Kidney (tissue), 14 donors: ENCODE results near the gene ADAMTS15. TPM values are rescaled to one million over a fixed set of nuclear protein-coding genes. Genes with fewer than 3 reads are reported as not detected.
A peak's percentile ranks its signal among the peaks of the same experiment; 100 is the strongest.

ENCODE experiments used
- DNase-seq, 5 donors: peaks; one replicate each; pipeline ENCODE4 v3.0.0-alpha.2; 2013 to 2020
- FAIRE-seq: peaks from 2 replicates; lab custom pipeline; 2012; peaks lifted over from hg19 to GRCh38; lab: Jason Lieb, UNC
- H3K27ac ChIP-seq, 2 donors: one replicate each; pipeline ENCODE4 v1.7.0; 2013; ENCODE audit warnings: low read depth in 2 of 2, low read length in 2 of 2, inconsistent platforms in 1 of 2
- H3K27me3 ChIP-seq: one replicate; pipeline ENCODE4 v1.7.1; 2013; ENCODE audit warnings: low read length, inconsistent platforms; ENCODE audit not compliant: control insufficient read depth, insufficient read depth
- H3K36me3 ChIP-seq, 3 donors: one replicate each; pipeline versions ENCODE4 v1.7.0 to v1.7.1; 2013; ENCODE audit warnings: low read length in 3 of 3, control low read depth in 1 of 3, inconsistent platforms in 1 of 3; ENCODE audit not compliant: insufficient read depth in 3 of 3, control insufficient read depth in 2 of 3
- H3K4me1 ChIP-seq, 3 donors: one replicate each; pipeline versions ENCODE4 v1.7.0 to v1.7.1; 2013; ENCODE audit warnings: low read length in 3 of 3, inconsistent platforms in 1 of 3, low read depth in 1 of 3; ENCODE audit not compliant: control insufficient read depth in 2 of 3, insufficient read depth in 2 of 3
- H3K4me3 ChIP-seq, 3 donors: one replicate each; pipeline versions ENCODE4 v1.7.0 to v1.8.1; 2013; ENCODE audit warnings: low read length in 3 of 3, control low read depth in 1 of 3, inconsistent platforms in 1 of 3
- H3K9ac ChIP-seq, 3 donors: one replicate each; pipeline versions ENCODE4 v1.7.0 to v1.7.1; 2013; ENCODE audit warnings: low read length in 3 of 3, control low read depth in 1 of 3, inconsistent platforms in 1 of 3
- H3K9me3 ChIP-seq, 3 donors: one replicate each; pipeline versions ENCODE4 v1.7.0 to v1.7.1; 2013; ENCODE audit warnings: low read length in 3 of 3, control low read depth in 1 of 3, inconsistent platforms in 1 of 3; ENCODE audit not compliant: control insufficient read depth in 2 of 3, insufficient read depth in 1 of 3
- intact Hi-C: fragments of 100-400 bp; cut with DNase I; formaldehyde crosslinking; loops from one replicate; pipeline ENCODE4 v1.11.1; 2022
- polyA plus RNA-seq: library from polyadenylated mRNA; stranded (reverse); fragments of 350-450 nt; fragmentation: Illumina TruSeq; extraction: RNeasy Lipid Tissue Mini Kit (QIAGEN cat#74804); gene quantifications from one replicate; pipeline ENCODE4 v1.2.3, GENCODE V29; 2014; ENCODE audit warnings: low read depth, low replicate concordance; ENCODE audit not compliant: insufficient read depth
- total RNA-seq: library from RNA; stranded (reverse); fragmentation: NEBNext Ultra II Directional; extraction: Animal tissue kit (Norgen Biotek cat#: 25700); gene quantifications from one replicate; pipeline ENCODE4 v1.2.1, GENCODE V29; 2021
- TF ChIP-seq, protein P1 (sequence below): IDR thresholded peaks from 3 replicates; pipeline ENCODE4 v1.5.1; 2012; ENCODE audit warnings: mild to moderate bottlenecking, moderate library complexity, borderline replicate concordance; ENCODE audit not compliant: insufficient read depth; ENCODE audit errors: extremely low read depth
- donor health status: control.
- donor health status: control.
- donor health status: control.
- donor health status: control.
- donor health status: control.
- donor health status: DM: yes; HTN: yes; CAD: no.
- donor health status: Normal renal cell carcinoma (clear cell type).

Gene ADAMTS15
- total and polyA plus RNA-seq, 2 donors from 2014 or later = 3.6 to 6.2 TPM

DNA sequence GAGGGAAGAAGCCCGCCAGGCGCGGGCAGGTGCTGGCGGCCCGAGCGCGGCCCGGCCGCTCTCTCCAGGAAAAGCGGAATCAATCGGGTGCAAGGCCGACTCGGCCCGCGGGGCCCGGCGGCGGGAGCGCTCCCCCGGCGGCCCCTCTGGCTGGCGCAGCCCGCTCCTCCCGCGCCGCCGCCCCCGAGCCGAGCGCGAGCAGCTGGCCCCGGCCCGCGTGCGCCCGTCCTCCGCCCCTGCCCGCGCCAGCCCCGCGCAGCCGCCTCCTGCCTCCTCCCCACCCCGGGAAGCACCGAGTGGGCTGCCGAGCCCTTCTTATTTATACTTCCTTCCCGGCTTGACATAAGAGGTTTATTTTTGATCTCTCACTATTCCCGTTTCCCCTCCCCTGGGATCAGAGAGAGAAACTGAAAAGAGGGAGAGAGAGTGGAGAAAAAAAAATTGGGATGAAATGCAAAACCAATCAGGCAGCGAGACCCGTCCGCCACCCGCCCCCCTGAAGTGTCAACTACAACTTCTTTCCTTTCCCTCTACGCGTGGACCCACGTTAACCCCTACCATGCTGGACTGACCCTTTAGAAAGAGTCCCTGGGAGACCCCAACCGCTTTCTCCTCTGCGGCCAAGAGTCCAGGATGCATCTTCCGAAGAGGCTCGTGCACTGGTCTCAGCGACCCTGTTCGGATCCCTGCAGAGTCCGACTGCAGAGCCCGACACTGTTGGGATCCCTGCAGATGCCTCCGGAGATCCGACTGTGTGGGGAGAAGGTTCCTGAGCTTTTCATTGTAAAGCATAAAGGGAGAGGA is 19.9 kb upstream of the ADAMTS15 start, which contains the start of gene ADAMTS8:
Gene ADAMTS8 (minus strand): TSS at position 294 of the 804 bp plus-strand sequence. CDS start 323 bp downstream, outside the sequence.
- TF ChIP-seq, protein P1, sequence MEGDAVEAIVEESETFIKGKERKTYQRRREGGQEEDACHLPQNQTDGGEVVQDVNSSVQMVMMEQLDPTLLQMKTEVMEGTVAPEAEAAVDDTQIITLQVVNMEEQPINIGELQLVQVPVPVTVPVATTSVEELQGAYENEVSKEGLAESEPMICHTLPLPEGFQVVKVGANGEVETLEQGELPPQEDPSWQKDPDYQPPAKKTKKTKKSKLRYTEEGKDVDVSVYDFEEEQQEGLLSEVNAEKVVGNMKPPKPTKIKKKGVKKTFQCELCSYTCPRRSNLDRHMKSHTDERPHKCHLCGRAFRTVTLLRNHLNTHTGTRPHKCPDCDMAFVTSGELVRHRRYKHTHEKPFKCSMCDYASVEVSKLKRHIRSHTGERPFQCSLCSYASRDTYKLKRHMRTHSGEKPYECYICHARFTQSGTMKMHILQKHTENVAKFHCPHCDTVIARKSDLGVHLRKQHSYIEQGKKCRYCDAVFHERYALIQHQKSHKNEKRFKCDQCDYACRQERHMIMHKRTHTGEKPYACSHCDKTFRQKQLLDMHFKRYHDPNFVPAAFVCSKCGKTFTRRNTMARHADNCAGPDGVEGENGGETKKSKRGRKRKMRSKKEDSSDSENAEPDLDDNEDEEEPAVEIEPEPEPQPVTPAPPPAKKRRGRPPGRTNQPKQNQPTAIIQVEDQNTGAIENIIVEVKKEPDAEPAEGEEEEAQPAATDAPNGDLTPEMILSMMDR = no peak
- peaks cover 23% of the 10 kb centered on the region for H3K27me3 ChIP-seq

DNA sequence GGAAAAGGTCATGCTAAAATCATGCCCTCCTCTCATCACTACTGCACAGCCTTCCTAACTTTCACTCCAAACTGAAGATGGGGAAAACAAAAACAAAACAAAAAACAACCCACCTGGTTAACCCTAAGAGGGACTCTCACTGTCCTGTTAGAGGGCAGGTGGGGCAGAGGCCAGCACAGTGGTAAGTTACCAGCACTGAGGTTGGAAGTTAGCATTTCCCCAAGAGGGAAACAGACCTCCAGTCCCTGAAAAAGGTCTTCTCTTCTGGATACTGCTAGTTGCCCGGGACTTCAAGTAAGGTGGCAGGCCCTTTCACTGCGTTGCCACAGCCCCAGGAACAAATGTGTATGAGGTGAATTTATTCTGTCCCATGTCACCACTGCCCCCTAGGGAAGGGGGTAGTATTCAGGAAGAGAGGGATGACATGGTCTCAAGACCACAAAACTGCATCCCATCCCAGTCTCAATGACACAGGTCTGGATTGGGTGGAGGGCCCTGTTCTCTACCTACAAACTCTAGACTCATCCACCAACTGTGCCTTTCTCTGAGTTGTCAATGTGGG is 19.2 kb upstream of the ADAMTS15 start:
- TF ChIP-seq, protein P1 = no peak
- intact Hi-C loops = no loop called here
- H3K27ac ChIP-seq = no peak overlapping the region
- H3K4me1 ChIP-seq = peaks cover 0 to 8% (median 0%) of the 10 kb centered on the region in 3 donors
- no peaks in the 10 kb centered on the region for H3K9me3 ChIP-seq
- no peak overlapping the region for H3K9ac ChIP-seq
- no peaks in the 10 kb centered on the region for H3K36me3 ChIP-seq
- no peak for DNase-seq
- H3K27me3 ChIP-seq = peaks cover 23% of the 10 kb centered on the region
- peak overlapping the region in 1 of 3 donors; percentile 22 for H3K4me3 ChIP-seq
- no peak for FAIRE-seq

More for the DNA sequence above, 19.9 kb upstream of the ADAMTS15 start, which contains the start of gene ADAMTS8:
- no peak within 1 kb of the TSS for H3K27ac ChIP-seq
- H3K4me3 ChIP-seq = peak within 1 kb of the TSS in 1 of 3 donors; percentile 29
- FAIRE-seq = no peak
- no peaks in the 10 kb centered on the region for H3K36me3 ChIP-seq
- no peaks in the 10 kb centered on the region for H3K9me3 ChIP-seq
- DNase-seq = peak in 1 of 5 donors; percentile 56
- H3K4me1 ChIP-seq = peaks cover 0 to 8% (median 0%) of the 10 kb centered on the region in 3 donors
- H3K9ac ChIP-seq = no peak within 1 kb of the TSS
- intact Hi-C loops = no loop called here

DNA sequence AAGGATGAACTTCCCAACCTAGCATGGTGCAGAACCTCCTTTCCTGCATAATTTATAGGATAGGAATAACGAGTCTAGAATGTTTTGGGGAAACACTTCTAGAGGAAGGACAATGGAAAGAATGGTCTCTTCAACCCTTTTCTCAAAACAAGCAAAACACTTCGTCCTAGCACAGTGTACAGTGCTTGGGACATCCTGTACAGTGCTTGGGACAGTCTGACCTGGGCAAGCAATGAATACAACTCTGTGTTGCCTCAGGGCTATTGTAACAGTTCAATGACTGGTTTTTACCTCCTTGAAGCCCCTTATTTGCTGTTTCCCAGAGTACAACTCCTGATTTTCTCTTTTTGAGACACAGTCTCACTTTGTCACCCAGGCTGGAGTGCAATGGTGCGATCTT is 18.5 kb upstream of the ADAMTS15 start:
- intact Hi-C loops = loop anchor here (5.0 to 10.0 kb wide), 2 partner anchors 405 to 432 kb away; no protein-coding TSS in a partner anchor
- peaks cover 23% of the 10 kb centered on the region for H3K27me3 ChIP-seq
- H3K27ac ChIP-seq = no peak overlapping the region
- TF ChIP-seq, protein P1 = no peak
- DNase-seq = no peak
- peaks cover 0 to 8% (median under 1%) of the 10 kb centered on the region in 3 donors for H3K4me1 ChIP-seq
- FAIRE-seq = no peak
- H3K9me3 ChIP-seq = no peaks in the 10 kb centered on the region
- H3K36me3 ChIP-seq = no peaks in the 10 kb centered on the region
- no peak overlapping the region for H3K9ac ChIP-seq
- H3K4me3 ChIP-seq = no peak overlapping the region
